IMR-90 (cell line): ENCODE data around the gene ITIH5. TPM values are rescaled to one million over a fixed set of nuclear protein-coding genes. Genes with fewer than 3 reads are reported as not detected.

ENCODE experiments used
- ATAC-seq: fragments of 200-7000 bp; cut with Tn5 transposase; 2 replicates; pipeline ENCODE4 v1.9.1; 2020; ENCODE audit warnings: low read depth, mild to moderate bottlenecking, moderate library complexity
- BruUV-seq: library from RNA; stranded (reverse); fragments of 400-500 nt; replicated peaks from 2 replicates; lab custom pipeline; 2021; lab: Mats Ljungman, UMichigan
- CTCF ChIA-PET: fragments of 300-600 bp; formaldehyde crosslinking; extraction: SDS; loops from one replicate; lab custom pipeline; 2021; ENCODE audit warnings: antibody characterized with exemption; lab: Yijun Ruan, JAX
- POLR2A ChIA-PET: fragments of 300-600 bp; sonication (Branson Sonifier 250); formaldehyde crosslinking; loops from one replicate; lab custom pipeline; 2022; ENCODE audit warnings: antibody characterized with exemption; ENCODE audit not compliant: unreplicated experiment; lab: Charles Lee
- DNase-seq: peaks from one replicate; pipeline ENCODE4 v3.0.0; 2013
- H2AFZ ChIP-seq: replicated peaks from 2 replicates; pipeline ENCODE3; 2013; ENCODE audit warnings: low read length, mild to moderate bottlenecking; ENCODE audit not compliant: poor library complexity
- H2AK5ac ChIP-seq: 2 replicates; pipeline ENCODE4 v1.6.1; 2013; ENCODE audit warnings: low read depth, low read length, inconsistent platforms
- H2AK9ac ChIP-seq: replicated peaks from 2 replicates; pipeline ENCODE3; 2013; ENCODE audit warnings: mild to moderate bottlenecking, low read depth, low read length, moderate library complexity; ENCODE audit not compliant: poor library complexity
- H2BK120ac ChIP-seq: 2 replicates; pipeline ENCODE4 v1.6.1; 2013; ENCODE audit warnings: low read depth, low read length, inconsistent platforms
- H2BK15ac ChIP-seq: 3 replicates; pipeline ENCODE4 v1.6.1; 2013; ENCODE audit warnings: low read depth, low read length, inconsistent platforms
- H2BK20ac ChIP-seq: 2 replicates; pipeline ENCODE4 v1.6.1; 2013; ENCODE audit warnings: low read depth, mild to moderate bottlenecking, inconsistent platforms, low read length, moderate library complexity
- H2BK5ac ChIP-seq: 2 replicates; pipeline ENCODE4 v1.6.1; 2013; ENCODE audit warnings: mild to moderate bottlenecking, low read depth, low read length, inconsistent platforms; ENCODE audit not compliant: poor library complexity, severe bottlenecking
- H3K14ac ChIP-seq: replicated peaks from 2 replicates; pipeline ENCODE4 v1.6.1; 2013; ENCODE audit warnings: low read depth, low read length, inconsistent platforms
- H3K18ac ChIP-seq: 2 replicates; pipeline ENCODE4 v1.6.1; 2013; ENCODE audit warnings: low read depth, low read length, control low read depth
- H3K23ac ChIP-seq: 2 replicates; pipeline ENCODE4 v1.6.1; 2013; ENCODE audit warnings: low read depth, low read length, inconsistent platforms
- H3K27ac ChIP-seq: 2 replicates; pipeline ENCODE4 v1.5.1; 2013; ENCODE audit warnings: mild to moderate bottlenecking, control low read depth, low read length; ENCODE audit not compliant: insufficient read depth
- H3K27me3 ChIP-seq: 2 replicates; pipeline ENCODE4 v1.6.1; 2013; ENCODE audit warnings: low read length; ENCODE audit not compliant: control insufficient read depth, insufficient read depth
- H3K36me3 ChIP-seq: 2 replicates; pipeline ENCODE4 v1.6.1; 2013; ENCODE audit warnings: low read length, mixed read lengths; ENCODE audit not compliant: control insufficient read depth, insufficient read depth
- H3K4ac ChIP-seq: 2 replicates; pipeline ENCODE4 v1.6.1; 2013; ENCODE audit warnings: low read depth, low read length, inconsistent platforms
- H3K4me1 ChIP-seq: 2 replicates; pipeline ENCODE4 v1.6.1; 2013; ENCODE audit warnings: low read length, mixed read lengths; ENCODE audit not compliant: control insufficient read depth, insufficient read depth
- H3K4me2 ChIP-seq: 2 replicates; pipeline ENCODE4 v1.6.1; 2013; ENCODE audit warnings: low read depth, mild to moderate bottlenecking, control low read depth, low read length, moderate library complexity
- H3K4me3 ChIP-seq: 2 replicates; pipeline ENCODE4 v1.5.1; 2013; ENCODE audit warnings: low read depth, mild to moderate bottlenecking, control low read depth, low read length, moderate library complexity; ENCODE audit not compliant: insufficient read depth
- H3K56ac ChIP-seq: 2 replicates; pipeline ENCODE4 v1.6.1; 2013; ENCODE audit warnings: low read length, inconsistent platforms; ENCODE audit not compliant: insufficient read depth; ENCODE audit errors: extremely low read depth
- H3K79me1 ChIP-seq, 2 experiments: 2 replicates each; pipeline ENCODE4 v1.6.1; 2013; ENCODE audit warnings: low read length in 2 of 2, inconsistent platforms in 1 of 2, low read depth in 1 of 2
- H3K9ac ChIP-seq: 2 replicates; pipeline ENCODE4 v1.6.1; 2013; ENCODE audit warnings: low read depth, low read length, control low read depth
- H3K9me1 ChIP-seq: 2 replicates; pipeline ENCODE4 v1.6.1; 2013; ENCODE audit warnings: low read length, inconsistent platforms; ENCODE audit not compliant: insufficient read depth
- H3K9me3 ChIP-seq: 2 replicates; pipeline ENCODE4 v1.6.1; 2013; ENCODE audit warnings: low read length; ENCODE audit not compliant: control insufficient read depth, insufficient read depth
- H4K20me1 ChIP-seq: 2 replicates; pipeline ENCODE4 v1.6.1; 2013; ENCODE audit warnings: low read length, inconsistent platforms; ENCODE audit not compliant: insufficient read depth
- H4K5ac ChIP-seq: 2 replicates; pipeline ENCODE4 v1.6.1; 2013; ENCODE audit warnings: mild to moderate bottlenecking, low read depth, low read length, control low read depth
- H4K8ac ChIP-seq, 2 experiments: 2 replicates each; pipeline ENCODE4 v1.6.1; 2013; ENCODE audit warnings: low read depth in 2 of 2, low read length in 2 of 2, control low read depth in 1 of 2, inconsistent platforms in 1 of 2
- H4K91ac ChIP-seq: 2 replicates; pipeline ENCODE4 v1.6.1; 2013; ENCODE audit warnings: low read depth, low read length, inconsistent platforms; ENCODE audit not compliant: insufficient read depth
- MAFK ChIP-seq: IDR thresholded peaks from 2 replicates; pipeline ENCODE4 v1.6.1; 2012; ENCODE audit warnings: low read depth, low read length, improper control_type of control experiment
- MAZ ChIP-seq: IDR thresholded peaks from 2 replicates; pipeline ENCODE4 v1.6.1; 2012; ENCODE audit warnings: low read depth, mild to moderate bottlenecking, low read length, improper control_type of control experiment, moderate library complexity, borderline replicate concordance
- POLR2A ChIP-seq: IDR thresholded peaks from 2 replicates; pipeline ENCODE4 v1.6.1; 2012; ENCODE audit warnings: mild to moderate bottlenecking, low read depth, low read length
- RAD21 ChIP-seq: IDR thresholded peaks from 2 replicates; pipeline ENCODE4 v1.6.1; 2012; ENCODE audit warnings: low read length, improper control_type of control experiment
- RCOR1 ChIP-seq: IDR thresholded peaks from 2 replicates; pipeline ENCODE4 v1.6.1; 2012; ENCODE audit warnings: mild to moderate bottlenecking, low read length, improper control_type of control experiment; ENCODE audit not compliant: insufficient replicate concordance
- SMC3 ChIP-seq: fragments of 150-350 bp; IDR thresholded peaks from 2 replicates; pipeline ENCODE4 v1.6.1; 2016; ENCODE audit warnings: low read depth, mild to moderate bottlenecking, antibody characterized with exemption, low read length, moderate library complexity
- WGBS, 2 experiments: methylation state at CpG; one replicate each; pipeline versions ENCODE4 v1.1.5 to v1.1.7; 2013; ENCODE audit warnings: missing lambda C conversion rate in 2 of 2; ENCODE audit not compliant: insufficient read length in 1 of 2; ENCODE audit errors: extremely low coverage in 2 of 2; 5-methylcytosine and 5-hydroxymethylcytosine counted together
- dilution Hi-C: fragments of 300-500 bp; cut with HindIII; formaldehyde crosslinking; loops from one replicate; pipeline ENCODE4 v1.14.3; 2018; ENCODE audit warnings: low sequenced_read_pairs; ENCODE audit not compliant: unreplicated experiment
- in situ Hi-C: fragments of 300-500 bp; cut with MboI; formaldehyde crosslinking; loops from 3 replicates; pipeline ENCODE4 v1.14.3; 2019; ENCODE audit warnings: low sequenced_read_pairs, inconsistent platforms, mixed read lengths
- intact Hi-C: fragments of 100-400 bp; cut with micrococcal nuclease; formaldehyde crosslinking; loops from 2 replicates; pipeline ENCODE4 v1.10.0; 2022
- polyA plus RNA-seq, 3 experiments: library from polyadenylated mRNA; depleted of rRNA; stranded (reverse); fragments of >200 nt; gene quantifications; 2 replicates each; pipeline ENCODE4 v1.2.3, GENCODE V29; 2012; ENCODE audit warnings: low replicate concordance in 1 of 3
- total RNA-seq: library from RNA; depleted of rRNA; stranded (reverse); fragments of >200 nt; gene quantifications from 2 replicates; pipeline ENCODE4 v1.2.3, GENCODE V29; 2012

The ITIH5 gene
- total and polyA plus RNA-seq, 2 of the 4 experiments (the other 2 are of a cell fraction) = under 0.01 to 0.07 TPM

DNA sequence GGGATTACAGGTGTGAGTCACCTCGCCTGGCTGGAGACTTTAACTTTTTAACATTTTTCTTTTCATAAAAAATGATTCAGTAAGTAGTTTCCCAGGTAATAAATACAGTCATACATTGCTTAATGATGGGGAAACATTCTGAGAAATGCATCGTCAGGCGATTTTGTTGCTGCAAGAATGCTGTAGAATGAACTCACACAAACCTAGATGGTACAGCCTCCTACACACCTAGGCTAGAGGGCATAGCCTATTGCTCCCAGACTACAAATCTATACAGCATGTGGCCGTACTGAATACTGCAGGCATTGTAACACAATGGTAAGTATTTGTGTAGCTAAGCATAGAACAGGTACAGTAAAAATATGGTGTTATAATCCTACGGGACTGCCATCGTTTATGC is 147.4 kb downstream of the ITIH5 start:
- ATAC-seq (no peak), DNase-seq (no peak)
- no peak overlapping the region for H2AK9ac ChIP-seq
- no peaks in the 10 kb centered on the region for H3K9me1 ChIP-seq
- H3K79me1 ChIP-seq = no peaks in the 10 kb centered on the region
- no peak overlapping the region for H2BK15ac ChIP-seq
- ChIA-PET POLR2A (no interaction called here), CTCF (interaction anchor here (1.1 kb wide), 1 partner anchor 168 kb away, joined by 3 read pairs; no protein-coding TSS in a partner anchor)
- no peak overlapping the region for H2BK5ac ChIP-seq
- no peak overlapping the region for H3K18ac ChIP-seq
- H3K56ac ChIP-seq = no peak overlapping the region
- H4K20me1 ChIP-seq = no peaks in the 10 kb centered on the region
- no peak overlapping the region for H3K4me2 ChIP-seq
- no peak overlapping the region for H2AFZ ChIP-seq
- H3K27me3 ChIP-seq = peaks cover 1% of the 10 kb centered on the region; the same call in 1 of the 2 replicates
- no peak overlapping the region for H3K4ac ChIP-seq
- no peaks in the 10 kb centered on the region for H3K9me3 ChIP-seq
- no peak overlapping the region for H3K23ac ChIP-seq
- no peaks in the 10 kb centered on the region for H3K4me1 ChIP-seq
- H3K36me3 ChIP-seq = no peaks in the 10 kb centered on the region
- no peak overlapping the region for H3K9ac ChIP-seq
- 87% methylated on average over 3 of the region's 6 CpGs; no CpG with 5 or more reads in 1 of the 2 experiments for WGBS, 2 experiments
- H3K14ac ChIP-seq = no peak overlapping the region
- no TSS peak for BruUV-seq
- TF ChIP-seq RAD21 (no peak), MAZ (no peak), SMC3 (no peak), RCOR1 (no peak), POLR2A (no peak), MAFK (no peak)
- no peak overlapping the region for H4K5ac ChIP-seq
- intact Hi-C loops = no loop called here
- no peak overlapping the region for H3K27ac ChIP-seq
- H3K4me3 ChIP-seq = no peak overlapping the region
- no peak overlapping the region for H2AK5ac ChIP-seq
- no peak overlapping the region for H2BK120ac ChIP-seq
- H4K8ac ChIP-seq = no peak overlapping the region
- dilution Hi-C loops = no loop called here
- no peak overlapping the region for H2BK20ac ChIP-seq
- in situ Hi-C loops = loop anchor here (5.0 kb wide), 1 partner anchor 168 kb away; no protein-coding TSS in a partner anchor
- no peak overlapping the region for H4K91ac ChIP-seq
